Endothelial cell of umbilical vein (primary cell): ENCODE measurements around the gene DNAAF5. TPM values are rescaled to one million over a fixed set of nuclear protein-coding genes. Genes with fewer than 3 reads are reported as not detected.
"Not testable (repeated sequence)": the region's sequence is repeated elsewhere in the genome, so short reads cannot be mapped to it uniquely, and the experiment has no call there.

Source experiments
- BruUV-seq: library from RNA; stranded (reverse); fragments of 400-500 nt; replicated peaks from 2 replicates; lab custom pipeline; 2021; lab: Mats Ljungman, UMichigan
- CTCF ChIA-PET: fragments of 300-600, 350-600 bp; sonication (Branson Sonifier 250); formaldehyde crosslinking; loops from one replicate; lab custom pipeline; 2021; ENCODE audit warnings: antibody characterized with exemption, inconsistent platforms; lab: Charles Lee
- POLR2A ChIA-PET: fragments of 300-600, 350-600 bp; sonication (Branson Sonifier 250); formaldehyde crosslinking; loops from one replicate; lab custom pipeline; 2021; ENCODE audit warnings: antibody characterized with exemption, inconsistent platforms; lab: Charles Lee
- DNase-seq: peaks from one replicate; pipeline ENCODE4 v3.0.0-alpha.2; 2011; ENCODE audit warnings: low read depth, low spot score
- FAIRE-seq: peaks from 2 replicates; lab custom pipeline; 2011; peaks lifted over from hg19 to GRCh38; lab: Jason Lieb, UNC
- H2AFZ ChIP-seq: 2 replicates; pipeline ENCODE4 v1.6.0; 2012; ENCODE audit warnings: low read depth, low read length, control low read depth, inconsistent platforms
- H3K27ac ChIP-seq: 2 replicates; pipeline ENCODE4 v1.5.1; 2011; ENCODE audit warnings: low read depth, mild to moderate bottlenecking, control low read depth, low read length, moderate library complexity; ENCODE audit not compliant: insufficient read depth
- H3K27me3 ChIP-seq, 2 experiments: 2 replicates each; pipeline versions ENCODE4 v1.6.0 to v1.6.1; 2011; ENCODE audit warnings: low read length in 2 of 2, mixed read lengths in 1 of 2; ENCODE audit not compliant: control insufficient read depth in 2 of 2, insufficient read depth in 2 of 2
- H3K36me3 ChIP-seq, 2 experiments: 2 replicates in 1 of 2; 3 replicates in 1 of 2; pipeline ENCODE4 v1.5.1; 2011; ENCODE audit warnings: low read length in 2 of 2, mild to moderate bottlenecking in 1 of 2, moderate library complexity in 1 of 2; ENCODE audit not compliant: control insufficient read depth in 2 of 2, insufficient read depth in 2 of 2; ENCODE audit errors: extremely low read depth in 1 of 2
- H3K4me1 ChIP-seq: 3 replicates; pipeline ENCODE4 v1.5.1; 2011; ENCODE audit warnings: mild to moderate bottlenecking, low read length; ENCODE audit not compliant: control insufficient read depth, insufficient read depth; ENCODE audit errors: extremely low read depth
- H3K4me2 ChIP-seq: 2 replicates; pipeline ENCODE4 v1.6.1; 2011; ENCODE audit warnings: low read length, control low read depth, mixed read lengths; ENCODE audit not compliant: insufficient read depth
- H3K4me3 ChIP-seq, 3 experiments: fragments of 200-600 bp in 1 of 3; sonication (generic), shearing (Covaris generic) in 1 of 3; replicated peaks in 1 of 3; 2 replicates each; pipeline ENCODE4 v1.5.1; 2011 to 2016; ENCODE audit warnings: control low read depth in 3 of 3, low read length in 3 of 3, mild to moderate bottlenecking in 2 of 3, inconsistent platforms in 1 of 3, low read depth in 1 of 3, moderate library complexity in 1 of 3; ENCODE audit not compliant: insufficient read depth in 1 of 3
- H3K79me2 ChIP-seq: 2 replicates; pipeline ENCODE4 v1.6.0; 2012; ENCODE audit warnings: low read length, inconsistent platforms; ENCODE audit not compliant: control insufficient read depth, insufficient read depth
- H3K9ac ChIP-seq: replicated peaks from 2 replicates; pipeline ENCODE3; 2011; ENCODE audit warnings: low read length, control low read depth; ENCODE audit not compliant: insufficient read depth; ENCODE audit errors: extremely low read depth
- H3K9me1 ChIP-seq: replicated peaks from 3 replicates; pipeline ENCODE4 v1.6.0; 2011; ENCODE audit warnings: mild to moderate bottlenecking, low read length; ENCODE audit not compliant: control insufficient read depth, insufficient read depth; ENCODE audit errors: extremely low read depth
- H3K9me3 ChIP-seq: replicated peaks from 2 replicates; pipeline ENCODE4 v1.5.1; 2012; ENCODE audit warnings: low read length, inconsistent platforms; ENCODE audit not compliant: control insufficient read depth, insufficient read depth
- H4K20me1 ChIP-seq: replicated peaks from 2 replicates; pipeline ENCODE3; 2011; ENCODE audit warnings: mild to moderate bottlenecking, low read length; ENCODE audit not compliant: control insufficient read depth, insufficient read depth; ENCODE audit errors: extremely low read depth
- CTCF ChIP-seq, 2 donors: IDR thresholded peaks; 1 replicate in 1 of 2; 2 replicates in 1 of 2; pipeline ENCODE4 v1.5.1; 2011; ENCODE audit warnings: low read length in 2 of 2, mild to moderate bottlenecking in 2 of 2, moderate library complexity in 2 of 2, control low read depth in 1 of 2, inconsistent platforms in 1 of 2, low read depth in 1 of 2; ENCODE audit not compliant: insufficient read depth in 1 of 2; ENCODE audit errors: extremely low read depth in 1 of 2
- EZH2 ChIP-seq: IDR thresholded peaks from 2 replicates; pipeline ENCODE4 v1.6.1; 2012; ENCODE audit warnings: borderline replicate concordance, low read depth, mild to moderate bottlenecking, moderate library complexity, low read length, inconsistent platforms; ENCODE audit not compliant: severe bottlenecking
- FOS ChIP-seq: IDR thresholded peaks from 2 replicates; pipeline ENCODE4 v1.6.1; 2011; ENCODE audit warnings: mild to moderate bottlenecking, low read length, moderate library complexity, borderline replicate concordance; ENCODE audit not compliant: insufficient read depth
- GATA2 ChIP-seq: IDR thresholded peaks from 2 replicates; pipeline ENCODE4 v1.7.0; 2011; ENCODE audit warnings: low read depth, mild to moderate bottlenecking, moderate library complexity, mixed read lengths, low read length; ENCODE audit not compliant: insufficient read length, insufficient read depth
- POLR2AphosphoS5 ChIP-seq: IDR thresholded peaks from 2 replicates; pipeline ENCODE4 v1.6.1; 2012; ENCODE audit warnings: low read depth, mild to moderate bottlenecking, control low read depth, low read length, moderate library complexity; ENCODE audit not compliant: insufficient read depth
- dilution Hi-C: fragments of 300-500 bp; cut with MboI; formaldehyde crosslinking; loops from one replicate; pipeline ENCODE4 v1.15.0; 2019; ENCODE audit warnings: low sequenced_read_pairs; ENCODE audit not compliant: extremely low pct_ligation_motif_present
- intact Hi-C: fragments of 100-400 bp; cut with micrococcal nuclease; formaldehyde crosslinking; loops from one replicate; pipeline ENCODE4 v1.10.0; 2022
- polyA plus RNA-seq, 4 experiments: library from polyadenylated mRNA; depleted of rRNA in 3 of 4; stranded (reverse) in 3 of 4; unstranded in 1 of 4; fragments of >200 nt; gene quantifications; 2 replicates each; pipeline versions ENCODE4 v1.2.1 to v1.2.3, GENCODE V29; 2011 to 2012; ENCODE audit warnings: missing spikeins in 1 of 4
- total RNA-seq: library from RNA; stranded (reverse); gene quantifications from 2 replicates; pipeline ENCODE4 v1.2.3, GENCODE V29; 2021

The DNAAF5 gene
- total and polyA plus RNA-seq, 2 donors (not counting 3 experiments of a cell fraction or from before 2014, with no cell fraction given): 49.3 to 65.5 TPM

- peaks cover 7% of the 10 kb centered on the region for H3K79me2 ChIP-seq
- H3K4me3 ChIP-seq: no peak overlapping the region
- no peak overlapping the region for H3K9ac ChIP-seq
- dilution Hi-C loops: no loop called here
- FAIRE-seq (no peak), DNase-seq (no peak)
- CTCF ChIA-PET: no interaction called here
- no peaks in the 10 kb centered on the region for H4K20me1 ChIP-seq
- H3K27me3 ChIP-seq: no peaks in the 10 kb centered on the region
- peaks cover 2 to 33% of the 10 kb centered on the region in 2 experiments for H3K36me3 ChIP-seq
- BruUV-seq: no TSS peak
- H2AFZ ChIP-seq: no peak overlapping the region
- peaks cover 4% of the 10 kb centered on the region for H3K4me1 ChIP-seq
- H3K9me3 ChIP-seq: no peaks in the 10 kb centered on the region
- POLR2A ChIA-PET: no interaction called here
- intact Hi-C loops: no loop called here
- no peaks in the 10 kb centered on the region for H3K9me1 ChIP-seq
- no peak for TF ChIP-seq CTCF (IDR thresholded peaks at IDR 0.05; ENCODE audit: extremely low read depth in 1 of 2, insufficient read depth in 1 of 2, low read depth in 1 of 2, low read length in 2 of 2)
- no peak for TF ChIP-seq EZH2
- TF ChIP-seq FOS: no peak
- no peak for TF ChIP-seq GATA2
- no peak for TF ChIP-seq POLR2AphosphoS5
- H3K4me2 ChIP-seq: no peak overlapping the region
- no peak overlapping the region for H3K27ac ChIP-seq
Observed at GRCh38 chr7:751826-752225, 25.3 kb downstream of the DNAAF5 start.

- dilution Hi-C loops, FAIRE-seq, H2AFZ ChIP-seq, DNase-seq, H3K4me2 ChIP-seq, H3K9me3 ChIP-seq, H3K79me2 ChIP-seq, H3K9ac ChIP-seq, CTCF ChIA-PET, H3K27me3 ChIP-seq, H3K9me1 ChIP-seq, intact Hi-C loops, POLR2A ChIA-PET, H4K20me1 ChIP-seq, H3K4me3 ChIP-seq, H3K27ac ChIP-seq, BruUV-seq, H3K4me1 ChIP-seq: not testable (repeated sequence)
- peaks cover 3 to 37% of the 10 kb centered on the region in 2 experiments for H3K36me3 ChIP-seq
Observed at GRCh38 chr7:752256-752655, 25.8 kb downstream of the DNAAF5 start.
